ENCODE data around the gene HSPB1. TPM values are rescaled to one million over a fixed set of nuclear protein-coding genes. Genes with fewer than 3 reads are reported as not detected.

HSPB1 gene
- total RNA-seq, 1 experiment from 2014 or later, result 202 TPM

- ATAC-seq, result no peak
- Mint-ChIP-seq H3K36me3 (no peaks in the 10 kb centered on the region; the same call in 1 of the 2 replicates), H3K4me3 (no peak overlapping the region), H3K4me1 (peaks cover 26% of the 10 kb centered on the region), H3K27ac (no peak overlapping the region), H3K27me3 (ENCODE audit: low read depth) (no peaks in the 10 kb centered on the region), H3K9me3 (no peaks in the 10 kb centered on the region)
- POLR2A ChIA-PET, result no interaction called here
- DNase-seq (ENCODE audit: low spot score), result no peak
- no peak for TF ChIP-seq PREB (CRISPR knock-in tag; IDR thresholded peaks at IDR 0.05; ENCODE audit: borderline replicate concordance)
- TF ChIP-seq GABPB1 (CRISPR knock-in tag; IDR thresholded peaks at IDR 0.05), result no peak
- TF ChIP-seq RELA (CRISPR knock-in tag; IDR thresholded peaks at IDR 0.05; ENCODE audit: borderline replicate concordance), result no peak
- no peak for TF ChIP-seq E2F1 (CRISPR knock-in tag; IDR thresholded peaks at IDR 0.05)
- TF ChIP-seq ARID4B (CRISPR knock-in tag; IDR thresholded peaks at IDR 0.05; ENCODE audit: borderline replicate concordance), result no peak
- TF ChIP-seq IRF1 (CRISPR knock-in tag; IDR thresholded peaks at IDR 0.05), result no peak
- TF ChIP-seq TCF7 (CRISPR knock-in tag; IDR thresholded peaks at IDR 0.05; ENCODE audit: low read depth), result no peak
- no peak for TF ChIP-seq ZNF219 (CRISPR knock-in tag; IDR thresholded peaks at IDR 0.05; ENCODE audit: borderline replicate concordance)
- no peak for TF ChIP-seq JUN (CRISPR knock-in tag; IDR thresholded peaks at IDR 0.05)
- no peak for TF ChIP-seq E2F4 (CRISPR knock-in tag; IDR thresholded peaks at IDR 0.05; ENCODE audit: borderline replicate concordance, low read depth)
- TF ChIP-seq ZNF317 (CRISPR knock-in tag; IDR thresholded peaks at IDR 0.05; ENCODE audit: borderline replicate concordance, low read depth), result no peak
- no peak for TF ChIP-seq GTF2I (CRISPR knock-in tag; conservative IDR thresholded peaks at IDR 0.05)
- TF ChIP-seq ZNF281 (CRISPR knock-in tag; IDR thresholded peaks at IDR 0.05), result no peak
- no peak for TF ChIP-seq AR (CRISPR knock-in tag; IDR thresholded peaks at IDR 0.05)
- no peak for TF ChIP-seq ZBTB21 (CRISPR knock-in tag; IDR thresholded peaks at IDR 0.05; ENCODE audit: borderline replicate concordance)
- no peak for TF ChIP-seq CDX4 (CRISPR knock-in tag; IDR thresholded peaks at IDR 0.05; ENCODE audit: borderline replicate concordance)
- no peak for TF ChIP-seq FOXP1 (CRISPR knock-in tag; IDR thresholded peaks at IDR 0.05; ENCODE audit: borderline replicate concordance)
- no peak for TF ChIP-seq CREB1 (CRISPR knock-in tag; IDR thresholded peaks at IDR 0.05)
- CTCF ChIA-PET, result interaction anchor here (0.7 to 2.1 kb wide), 5 partner anchors 9 to 267 kb away, joined by 3 to 7 read pairs (median 3); partner anchors contain the start of genes MDH2 and STYXL1
These were observed 12.9 kb downstream of the HSPB1 start for GRCh38 chr7:76315364-76315763.

Measured in WTC11 (cell line).